H9 (cell line): Measurements from ENCODE around the gene PIH1D2. TPM values are rescaled to one million over a fixed set of nuclear protein-coding genes. Genes with fewer than 3 reads are reported as not detected.

Source experiments
- DNase-seq: peaks from one replicate; pipeline ENCODE4 v3.0.0-alpha.2; 2017
- H2AFZ ChIP-seq: one replicate; pipeline ENCODE4 v1.6.1; 2013; ENCODE audit warnings: mild to moderate bottlenecking, low read length, control low read depth, moderate library complexity
- H2AK5ac ChIP-seq: 2 replicates; pipeline ENCODE4 v1.6.1; 2013; ENCODE audit warnings: low read length, control low read depth, mixed read lengths; ENCODE audit not compliant: insufficient read length
- H2BK120ac ChIP-seq: one replicate; pipeline ENCODE4 v1.6.1; 2013; ENCODE audit warnings: low read depth, mild to moderate bottlenecking, low read length, control low read depth, inconsistent platforms; ENCODE audit not compliant: poor library complexity, severe bottlenecking
- H2BK12ac ChIP-seq: 2 replicates; pipeline ENCODE4 v1.6.1; 2013; ENCODE audit warnings: low read length, control low read depth, mixed read lengths, low read depth; ENCODE audit not compliant: insufficient read length
- H2BK15ac ChIP-seq: 2 replicates; pipeline ENCODE4 v1.6.1; 2013; ENCODE audit warnings: low read depth, low read length, control low read depth
- H2BK20ac ChIP-seq: one replicate; pipeline ENCODE4 v1.6.1; 2013; ENCODE audit warnings: low read depth, mild to moderate bottlenecking, low read length, control low read depth, inconsistent platforms; ENCODE audit not compliant: poor library complexity, severe bottlenecking
- H2BK5ac ChIP-seq: 2 replicates; pipeline ENCODE4 v1.6.1; 2013; ENCODE audit warnings: low read length, control low read depth, mixed read lengths; ENCODE audit not compliant: insufficient read length
- H3K14ac ChIP-seq: 2 replicates; pipeline ENCODE4 v1.6.1; 2013; ENCODE audit warnings: low read length, control low read depth; ENCODE audit not compliant: insufficient read depth
- H3K18ac ChIP-seq: 2 replicates; pipeline ENCODE4 v1.6.1; 2013; ENCODE audit warnings: low read depth, mild to moderate bottlenecking, mixed read lengths, low read length, control low read depth; ENCODE audit not compliant: insufficient read length
- H3K23ac ChIP-seq: 2 replicates; pipeline ENCODE4 v1.6.1; 2013; ENCODE audit warnings: low read length, control low read depth, mixed read lengths, low read depth; ENCODE audit not compliant: insufficient read length
- H3K23me2 ChIP-seq: 2 replicates; pipeline ENCODE4 v1.6.1; 2013; ENCODE audit warnings: low read depth, mild to moderate bottlenecking, mixed read lengths, low read length, control low read depth; ENCODE audit not compliant: insufficient read length, poor library complexity, severe bottlenecking
- H3K27ac ChIP-seq: 2 replicates; pipeline ENCODE4 v1.5.1; 2013; ENCODE audit warnings: low read length, control low read depth, mixed read lengths, low read depth; ENCODE audit not compliant: insufficient read length
- H3K27me3 ChIP-seq: 2 replicates; pipeline ENCODE4 v1.6.1; 2013; ENCODE audit warnings: low read length, control low read depth, inconsistent platforms; ENCODE audit not compliant: insufficient read depth
- H3K4ac ChIP-seq: 2 replicates; pipeline ENCODE4 v1.6.1; 2013; ENCODE audit warnings: low read depth, mild to moderate bottlenecking, control low read depth, inconsistent platforms, low read length, moderate library complexity
- H3K4me1 ChIP-seq: 2 replicates; pipeline ENCODE4 v1.6.1; 2013; ENCODE audit warnings: low read length, control low read depth, inconsistent platforms; ENCODE audit not compliant: insufficient read depth
- H3K4me2 ChIP-seq: 2 replicates; pipeline ENCODE4 v1.6.1; 2013; ENCODE audit warnings: low read length, control low read depth, mixed read lengths; ENCODE audit not compliant: insufficient read length, insufficient read depth
- H3K56ac ChIP-seq: 2 replicates; pipeline ENCODE4 v1.6.1; 2013; ENCODE audit warnings: low read depth, mild to moderate bottlenecking, mixed read lengths, low read length, control low read depth; ENCODE audit not compliant: insufficient read length
- H3K79me1 ChIP-seq: 2 replicates; pipeline ENCODE4 v1.6.1; 2013; ENCODE audit warnings: low read depth, mild to moderate bottlenecking, moderate library complexity, low read length, control low read depth, inconsistent platforms; ENCODE audit not compliant: insufficient read depth, poor library complexity, severe bottlenecking
- H3K79me2 ChIP-seq: 2 replicates; pipeline ENCODE4 v1.6.1; 2013; ENCODE audit warnings: low read length, control low read depth, inconsistent platforms; ENCODE audit not compliant: insufficient read depth
- H3K9ac ChIP-seq: 2 replicates; pipeline ENCODE4 v1.6.1; 2013; ENCODE audit warnings: low read length, control low read depth, mixed read lengths; ENCODE audit not compliant: insufficient read length; ENCODE audit errors: extremely low read depth
- H3K9me3 ChIP-seq: one replicate; pipeline ENCODE4 v1.6.1; 2013; ENCODE audit warnings: low read depth, low read length, inconsistent platforms; ENCODE audit not compliant: control insufficient read depth
- H3T11ph ChIP-seq: one replicate; pipeline ENCODE4 v1.6.1; 2013; ENCODE audit warnings: mild to moderate bottlenecking, low read length, control low read depth, inconsistent platforms
- H4K20me1 ChIP-seq: one replicate; pipeline ENCODE4 v1.6.1; 2013; ENCODE audit not compliant: control insufficient read depth, insufficient read length, insufficient read depth
- H4K5ac ChIP-seq: 2 replicates; pipeline ENCODE4 v1.6.1; 2013; ENCODE audit warnings: low read depth, mild to moderate bottlenecking, mixed read lengths, low read length, control low read depth; ENCODE audit not compliant: insufficient read length
- H4K8ac ChIP-seq: replicated peaks from 2 replicates; pipeline ENCODE4 v1.6.1; 2013; ENCODE audit warnings: low read length, control low read depth, mixed read lengths, low read depth; ENCODE audit not compliant: insufficient read length
- H4K91ac ChIP-seq: 2 replicates; pipeline ENCODE4 v1.6.1; 2013; ENCODE audit warnings: low read depth, mild to moderate bottlenecking, moderate library complexity, mixed read lengths, low read length, control low read depth; ENCODE audit not compliant: insufficient read length
- H3K27ac Mint-ChIP-seq, 3 experiments: 2 replicates in 2 of 3; 3 replicates in 1 of 3; pipeline ENCODE4 v1.8.0; 2020 to 2021; ENCODE audit warnings: mixed read lengths in 3 of 3, mild to moderate bottlenecking in 1 of 3, moderate library complexity in 1 of 3
- H3K27me3 Mint-ChIP-seq: 2 replicates; pipeline ENCODE4 v1.8.0; 2021; ENCODE audit warnings: low read depth, mild to moderate bottlenecking, moderate library complexity, mixed read lengths
- H3K36me3 Mint-ChIP-seq, 3 experiments: 2 replicates in 2 of 3; 3 replicates in 1 of 3; pipeline ENCODE4 v1.8.0; 2020 to 2021; ENCODE audit warnings: low read depth in 3 of 3, mixed read lengths in 3 of 3; ENCODE audit not compliant: insufficient read depth in 1 of 3
- H3K4me1 Mint-ChIP-seq, 2 experiments: 2 replicates each; pipeline ENCODE4 v1.8.0; 2020; ENCODE audit warnings: mixed read lengths in 2 of 2
- H3K4me3 Mint-ChIP-seq, 2 experiments: 2 replicates in 1 of 2; 3 replicates in 1 of 2; pipeline ENCODE4 v1.8.0; 2020 to 2021; ENCODE audit warnings: mild to moderate bottlenecking in 2 of 2, mixed read lengths in 2 of 2, moderate library complexity in 1 of 2
- H3K9me3 Mint-ChIP-seq, 2 experiments: 2 replicates in 1 of 2; 3 replicates in 1 of 2; pipeline ENCODE4 v1.8.0; 2020; ENCODE audit warnings: mild to moderate bottlenecking in 2 of 2, mixed read lengths in 2 of 2, moderate library complexity in 1 of 2
- CTCF ChIP-seq: fragments of 200-600 bp; sonication (generic); conservative IDR thresholded peaks from 3 replicates; pipeline ENCODE4 v1.8.0; 2021; ENCODE audit warnings: antibody characterized with exemption, mild to moderate bottlenecking
- WGBS: extraction: QIAGEN DNeasy Blood & Tissue Kit; methylation state at CpG from one replicate; pipeline ENCODE4 v1.1.7; 2013; ENCODE audit warnings: missing lambda C conversion rate, low lambda C conversion rate, mixed read lengths; ENCODE audit not compliant: insufficient read length; ENCODE audit errors: extremely low coverage; 5-methylcytosine and 5-hydroxymethylcytosine counted together
- total RNA-seq: library from RNA; stranded (reverse); gene quantifications from 2 replicates; pipeline ENCODE4 v1.2.1, GENCODE V29; 2021

PIH1D2 gene
- total RNA-seq, 1 experiment from 2014 or later = 1.1 TPM

- Histone ChIP-seq H3K18ac (no peak overlapping the region), H2BK5ac (no peak overlapping the region), H3K27me3 (no peaks in the 10 kb centered on the region), H2BK120ac (no peak overlapping the region), H3K23ac (no peak overlapping the region), H4K8ac (no peak overlapping the region), H3K4me2 (no peak overlapping the region), H4K91ac (no peak overlapping the region), H2BK20ac (no peak overlapping the region), H3T11ph (no peak overlapping the region), H2AK5ac (no peak overlapping the region), H2BK15ac (no peak overlapping the region), H4K5ac (no peak overlapping the region), H3K56ac (no peak overlapping the region), H2AFZ (no peak overlapping the region), H3K23me2 (no peaks in the 10 kb centered on the region), H3K79me2 (no peaks in the 10 kb centered on the region), H3K4me1 (no peaks in the 10 kb centered on the region), H4K20me1 (no peaks in the 10 kb centered on the region), H3K79me1 (no peaks in the 10 kb centered on the region), H3K14ac (no peak overlapping the region), H3K27ac (no peak overlapping the region), H3K9me3 (no peaks in the 10 kb centered on the region), H3K9ac (no peak overlapping the region), H2BK12ac (no peak overlapping the region), H3K4ac (no peak overlapping the region)
- no peak overlapping the region; a peak in 1 of 7 replicates for H3K27ac Mint-ChIP-seq
- H3K4me1 Mint-ChIP-seq = no peaks in the 10 kb centered on the region
- H3K36me3 Mint-ChIP-seq = no peaks in the 10 kb centered on the region
- H3K4me3 Mint-ChIP-seq = no peak overlapping the region
- H3K27me3 Mint-ChIP-seq = no peaks in the 10 kb centered on the region
- peaks cover 0 to 3% of the 10 kb centered on the region in 2 experiments; a peak in 2 of 5 replicates for H3K9me3 Mint-ChIP-seq
- WGBS = no CpG with 5 or more reads among the region's 5 CpGs
- no peak for DNase-seq
- TF ChIP-seq CTCF = no peak
These were observed 48.3 kb upstream of the PIH1D2 start for GRCh38 chr11:112121981-112122615.
